ENCODE results near the gene ADGRL4. TPM values are rescaled to one million over a fixed set of nuclear protein-coding genes. Genes with fewer than 3 reads are reported as not detected.

The ADGRL4 gene
- total RNA-seq, 1 experiment from 2014 or later: 0.10 TPM

DNA sequence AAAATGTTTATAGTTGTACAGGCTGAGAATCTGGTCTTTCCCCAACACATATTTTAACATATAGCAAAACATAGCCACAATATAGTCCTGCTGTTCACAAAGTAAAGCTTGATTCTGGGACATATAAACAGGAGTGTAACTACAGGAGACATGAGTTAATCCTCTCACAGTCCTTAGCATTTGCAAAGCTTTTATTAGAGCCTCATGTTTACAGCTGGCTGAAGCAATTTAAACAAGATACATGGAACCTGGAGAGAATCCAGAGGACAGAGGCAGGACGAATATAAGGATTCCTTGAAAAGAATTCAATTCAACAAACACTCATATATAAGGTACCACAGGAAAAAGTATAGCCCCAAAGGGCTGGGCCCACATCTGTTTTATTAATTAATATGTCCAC is 163.4 kb downstream of the ADGRL4 start:
- Histone ChIP-seq H3K4me2 (ENCODE audit: low read length) (no peak overlapping the region), H3K9me2 (ENCODE audit: insufficient read depth) (no peaks in the 10 kb centered on the region), H3K36me3 (ENCODE audit: control insufficient read depth in 1 of 2, insufficient read depth in 2 of 2, low read length in 2 of 2) (no peaks in the 10 kb centered on the region), H3K9me3 (ENCODE audit: control insufficient read depth in 1 of 2, insufficient read depth in 1 of 2, low read depth in 1 of 2, low read length in 2 of 2) (no peaks in the 10 kb centered on the region), H2AFZ (ENCODE audit: low read depth, low read length, poor library complexity, severe bottlenecking) (no peak overlapping the region), H3K27me3 (ENCODE audit: insufficient read depth, low read length) (no peaks in the 10 kb centered on the region), H3K27ac (ENCODE audit: low read depth, low read length) (no peak overlapping the region), H3K79me2 (ENCODE audit: insufficient read depth, low read length) (no peaks in the 10 kb centered on the region), H3K4me3 (replicated peaks in 1 of 2; ENCODE audit: low read depth in 1 of 2, low read length in 2 of 2) (no peak overlapping the region), H4K20me1 (ENCODE audit: insufficient read depth) (no peaks in the 10 kb centered on the region), H3K4me1 (ENCODE audit: control insufficient read depth in 1 of 2, insufficient read depth in 2 of 2, low read length in 2 of 2) (no peaks in the 10 kb centered on the region), H3K9ac (ENCODE audit: low read length) (no peak overlapping the region)
- CTCF ChIA-PET: no interaction called here
- POLR2A ChIA-PET: no interaction called here
- TF ChIP-seq RAD21 (IDR thresholded peaks at IDR 0.05; ENCODE audit: low read depth): no peak
- DNase-seq (ENCODE audit: low read depth, low spot score) (no peak), ATAC-seq (no peak)
- intact Hi-C loops (cut with micrococcal nuclease): loop anchor here (5.0 kb wide), 1 partner anchor 414 kb away; no protein-coding TSS in a partner anchor
- RAD21 ChIA-PET (ENCODE audit: low non-redundant PET in 1 of 2, low total read pairs in 2 of 2, uncharacterized antibody in 2 of 2, unreplicated experiment in 2 of 2): no interaction called here
- no TSS peak for BruUV-seq (replicated peaks)

DNA sequence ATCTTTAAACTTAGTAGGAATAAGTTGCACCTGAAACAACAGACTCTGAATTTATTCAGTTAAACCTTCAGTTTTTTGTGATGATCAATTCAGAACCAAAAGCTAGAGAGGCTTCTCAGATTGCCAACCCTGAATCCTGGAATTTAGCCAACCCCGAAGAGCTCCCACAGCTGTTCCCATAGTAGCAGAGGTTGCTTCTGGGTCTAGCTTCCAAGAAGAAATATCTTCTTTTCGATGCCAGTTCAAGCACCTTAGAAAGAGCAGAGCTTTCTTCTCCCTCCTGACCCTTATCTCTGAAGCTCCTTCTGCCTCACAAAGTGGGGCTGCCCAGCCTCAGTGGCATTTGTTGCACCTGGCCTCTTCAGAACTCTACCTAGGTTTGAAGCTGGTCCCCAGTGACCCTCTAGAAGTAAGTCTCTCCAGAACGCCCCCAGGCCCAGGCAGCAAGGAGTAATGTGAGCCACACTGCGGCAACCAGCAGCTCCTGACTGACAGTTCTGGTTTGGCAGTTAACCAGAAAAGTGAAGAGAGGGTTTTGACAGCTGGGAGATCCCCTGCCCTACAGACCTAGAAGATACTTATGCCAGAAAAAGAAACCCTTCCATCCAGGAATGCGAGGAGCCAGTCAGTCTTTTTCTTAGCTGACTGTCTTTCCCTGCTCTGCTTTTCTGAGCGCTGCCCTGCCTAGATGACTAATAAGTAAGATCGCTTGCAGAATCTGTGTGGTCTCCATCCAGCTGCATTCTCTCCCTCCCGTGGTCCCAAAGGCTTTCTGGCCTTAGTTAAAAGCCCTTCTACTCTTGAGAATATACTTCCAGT is 165.9 kb downstream of the ADGRL4 start:
- Histone ChIP-seq H3K79me2 (ENCODE audit: insufficient read depth, low read length) (no peaks in the 10 kb centered on the region), H3K27ac (ENCODE audit: low read depth, low read length) (no peak overlapping the region), H3K4me3 (replicated peaks in 1 of 2; ENCODE audit: low read depth in 1 of 2, low read length in 2 of 2) (no peak overlapping the region), H3K4me1 (ENCODE audit: control insufficient read depth in 1 of 2, insufficient read depth in 2 of 2, low read length in 2 of 2) (no peaks in the 10 kb centered on the region), H3K9me3 (ENCODE audit: control insufficient read depth in 1 of 2, insufficient read depth in 1 of 2, low read depth in 1 of 2, low read length in 2 of 2) (no peaks in the 10 kb centered on the region), H3K4me2 (ENCODE audit: low read length) (no peak overlapping the region), H3K9me2 (ENCODE audit: insufficient read depth) (no peaks in the 10 kb centered on the region), H3K9ac (ENCODE audit: low read length) (no peak overlapping the region), H3K27me3 (ENCODE audit: insufficient read depth, low read length) (no peaks in the 10 kb centered on the region), H3K36me3 (ENCODE audit: control insufficient read depth in 1 of 2, insufficient read depth in 2 of 2, low read length in 2 of 2) (no peaks in the 10 kb centered on the region), H2AFZ (ENCODE audit: low read depth, low read length, poor library complexity, severe bottlenecking) (no peak overlapping the region), H4K20me1 (ENCODE audit: insufficient read depth) (no peaks in the 10 kb centered on the region)
- no TSS peak for BruUV-seq (replicated peaks)
- no peak for ATAC-seq
- TF ChIP-seq JUND (IDR thresholded peaks at IDR 0.05) (no peak), CTCF (IDR thresholded peaks at IDR 0.05 in 2 of 3, conservative IDR thresholded peaks at IDR 0.05 in 1 of 3; ENCODE audit: borderline replicate concordance in 1 of 3, insufficient read depth in 1 of 3, low read depth in 2 of 3, low read length in 2 of 3) (no peak), SP1 (IDR thresholded peaks at IDR 0.05; ENCODE audit: low read depth) (no peak), FOSL1 (IDR thresholded peaks at IDR 0.05; ENCODE audit: low read depth) (no peak)
- CTCF ChIA-PET: interaction anchor here (1.2 to 2.5 kb wide), 3 partner anchors 357 to 513 kb away, joined by 3 to 21 read pairs (median 7); no protein-coding TSS in a partner anchor
- POLR2A ChIA-PET: no interaction called here
- no peak for DNase-seq (ENCODE audit: low read depth, low spot score)
- intact Hi-C loops (cut with micrococcal nuclease): loop anchor here (5.0 kb wide), 1 partner anchor 417 kb away; no protein-coding TSS in a partner anchor
- RAD21 ChIA-PET (ENCODE audit: low non-redundant PET in 1 of 2, low total read pairs in 2 of 2, uncharacterized antibody in 2 of 2, unreplicated experiment in 2 of 2): interaction anchor here in 1 of 2 experiments (1.3 kb wide), 1 partner anchor 356 kb away, joined by 5 read pairs; no protein-coding TSS in a partner anchor

Data from HCT116 (cell line).